Gastroesophageal sphincter (tissue), 4 donors: ENCODE measurements around the gene MLLT6. TPM values are rescaled to one million over a fixed set of nuclear protein-coding genes. Genes with fewer than 3 reads are reported as not detected.

Experiments
- ATAC-seq: fragments of 150-250 bp; one replicate; pipeline ENCODE4 v1.9.1; 2016; ENCODE audit warnings: mild to moderate bottlenecking, moderate library complexity
- H3K27ac ChIP-seq, 4 donors: fragments of 200-600 bp; sonication (generic) in 3 of 4; 1 replicate in 3 of 4; 2 replicates in 1 of 4; pipeline ENCODE4 v1.5.1; 2016 to 2019
- H3K27me3 ChIP-seq: fragments of 200-600 bp; sonication (generic); one replicate; pipeline ENCODE4 v1.5.1; 2019
- H3K36me3 ChIP-seq, 2 donors: fragments of 200-600 bp; sonication (generic); one replicate each; pipeline ENCODE4 v1.5.1; 2019; ENCODE audit warnings: control low read depth in 1 of 2
- H3K4me1 ChIP-seq, 3 donors: fragments of 200-600 bp; sonication (generic); 1 replicate in 2 of 3; 2 replicates in 1 of 3; pipeline ENCODE4 v1.5.1; 2016 to 2019; ENCODE audit warnings: control low read depth in 2 of 3
- H3K4me3 ChIP-seq, 2 donors: fragments of 200-600 bp; sonication (generic); one replicate each; pipeline ENCODE4 v1.5.1; 2019; ENCODE audit warnings: mild to moderate bottlenecking in 1 of 2, moderate library complexity in 1 of 2
- H3K9me3 ChIP-seq, 3 donors: fragments of 200-600 bp; sonication (generic); one replicate each; pipeline ENCODE4 v1.5.1; 2017 to 2019; ENCODE audit warnings: control low read depth in 2 of 3
- EP300 ChIP-seq: sonication (generic); formaldehyde crosslinking; IDR thresholded peaks from one replicate; pipeline ENCODE4 v1.6.1; 2017; ENCODE audit warnings: antibody characterized with exemption, mild to moderate bottlenecking
- POLR2A ChIP-seq, 2 donors: fragments of 450-650 bp; IDR thresholded peaks; one replicate each; pipeline ENCODE4 v1.6.1; 2017; ENCODE audit warnings: antibody characterized with exemption in 2 of 2, mild to moderate bottlenecking in 2 of 2, moderate library complexity in 1 of 2
- POLR2AphosphoS5 ChIP-seq: sonication (generic); formaldehyde crosslinking; IDR thresholded peaks from one replicate; pipeline ENCODE4 v1.6.1; 2017; ENCODE audit warnings: antibody characterized with exemption
- WGBS, 2 donors: methylation state at CpG; one replicate each; pipeline ENCODE4 v1.1.5; 2018; ENCODE audit warnings: low coverage in 1 of 2; 5-methylcytosine and 5-hydroxymethylcytosine counted together
- total RNA-seq, 4 donors: library from RNA; depleted of rRNA; stranded (reverse); fragments of >200 nt; gene quantifications; one replicate each; pipeline ENCODE4 v1.1.0, GENCODE V29; 2016
- TF ChIP-seq, protein P1 (sequence below), 4 experiments: fragments of 200-600 bp in 2 of 4; fragments of 450-650 bp in 2 of 4; sonication (generic) in 1 of 4; IDR thresholded peaks; one replicate each; pipeline ENCODE4 v1.5.1; 2017 to 2019; ENCODE audit warnings: antibody characterized with exemption in 4 of 4, mild to moderate bottlenecking in 2 of 4, moderate library complexity in 2 of 4

MLLT6 gene
- total RNA-seq, 4 donors from 2014 or later: 55.6 to 101 (median 77.9) TPM

DNA sequence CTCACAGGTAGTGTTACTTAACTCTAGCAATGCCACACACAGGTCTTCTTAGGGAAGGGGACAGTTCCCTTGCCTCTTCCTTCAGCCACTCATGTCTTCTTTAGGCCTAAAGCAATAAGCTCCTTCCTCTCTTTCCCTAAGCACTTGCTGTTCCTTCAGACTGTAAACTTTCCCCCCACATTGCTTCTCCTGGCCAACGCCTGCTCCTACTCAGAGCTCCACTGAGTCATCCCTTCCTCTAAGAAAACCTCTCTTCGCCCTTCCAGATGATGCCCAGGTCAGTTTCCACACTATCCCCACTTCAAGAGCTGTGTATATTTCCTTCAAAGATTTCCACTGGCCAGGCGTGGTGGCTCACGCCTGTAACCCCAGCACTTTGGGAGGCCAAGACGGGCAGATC is 17.8 kb upstream of the MLLT6 start:
- H3K36me3 ChIP-seq: no peaks in the 10 kb centered on the region
- H3K4me3 ChIP-seq: no peak overlapping the region
- no peak overlapping the region for H3K27ac ChIP-seq
- H3K27me3 ChIP-seq: no peaks in the 10 kb centered on the region
- WGBS, 2 donors: 76 to 83% methylated on average over 1 to 4 of the region's 5 CpGs
- peaks cover 0 to 4% (median 0%) of the 10 kb centered on the region in 3 donors for H3K4me1 ChIP-seq
- ATAC-seq: no peak
- TF ChIP-seq POLR2A (IDR thresholded peaks at IDR 0.05) (no peak), POLR2AphosphoS5 (no peak), EP300 (no peak)
- TF ChIP-seq, protein P1, sequence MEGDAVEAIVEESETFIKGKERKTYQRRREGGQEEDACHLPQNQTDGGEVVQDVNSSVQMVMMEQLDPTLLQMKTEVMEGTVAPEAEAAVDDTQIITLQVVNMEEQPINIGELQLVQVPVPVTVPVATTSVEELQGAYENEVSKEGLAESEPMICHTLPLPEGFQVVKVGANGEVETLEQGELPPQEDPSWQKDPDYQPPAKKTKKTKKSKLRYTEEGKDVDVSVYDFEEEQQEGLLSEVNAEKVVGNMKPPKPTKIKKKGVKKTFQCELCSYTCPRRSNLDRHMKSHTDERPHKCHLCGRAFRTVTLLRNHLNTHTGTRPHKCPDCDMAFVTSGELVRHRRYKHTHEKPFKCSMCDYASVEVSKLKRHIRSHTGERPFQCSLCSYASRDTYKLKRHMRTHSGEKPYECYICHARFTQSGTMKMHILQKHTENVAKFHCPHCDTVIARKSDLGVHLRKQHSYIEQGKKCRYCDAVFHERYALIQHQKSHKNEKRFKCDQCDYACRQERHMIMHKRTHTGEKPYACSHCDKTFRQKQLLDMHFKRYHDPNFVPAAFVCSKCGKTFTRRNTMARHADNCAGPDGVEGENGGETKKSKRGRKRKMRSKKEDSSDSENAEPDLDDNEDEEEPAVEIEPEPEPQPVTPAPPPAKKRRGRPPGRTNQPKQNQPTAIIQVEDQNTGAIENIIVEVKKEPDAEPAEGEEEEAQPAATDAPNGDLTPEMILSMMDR (IDR thresholded peaks at IDR 0.05): no peak
- H3K9me3 ChIP-seq: no peaks in the 10 kb centered on the region

DNA sequence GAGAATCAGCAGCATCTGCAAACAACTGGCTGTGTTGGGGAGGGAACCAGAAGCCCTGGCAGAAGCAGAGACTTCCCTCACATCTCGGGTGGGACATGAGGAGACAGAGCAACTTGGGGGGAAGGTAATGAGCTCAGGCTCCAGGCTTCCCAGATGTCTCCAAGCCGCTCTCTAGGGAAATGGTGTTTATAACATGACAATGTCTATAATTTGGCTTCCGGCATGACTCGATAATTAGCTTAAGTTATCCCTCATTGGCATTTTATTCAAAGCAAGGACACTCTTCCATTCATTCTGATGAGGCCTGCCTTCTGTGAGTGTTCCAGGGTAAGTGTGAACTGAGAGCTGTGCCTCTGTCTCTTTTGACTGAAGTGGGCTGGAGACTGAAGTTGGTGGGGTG is 14.7 kb upstream of the MLLT6 start:
- no peaks in the 10 kb centered on the region for H3K36me3 ChIP-seq
- no peak for ATAC-seq

DNA sequence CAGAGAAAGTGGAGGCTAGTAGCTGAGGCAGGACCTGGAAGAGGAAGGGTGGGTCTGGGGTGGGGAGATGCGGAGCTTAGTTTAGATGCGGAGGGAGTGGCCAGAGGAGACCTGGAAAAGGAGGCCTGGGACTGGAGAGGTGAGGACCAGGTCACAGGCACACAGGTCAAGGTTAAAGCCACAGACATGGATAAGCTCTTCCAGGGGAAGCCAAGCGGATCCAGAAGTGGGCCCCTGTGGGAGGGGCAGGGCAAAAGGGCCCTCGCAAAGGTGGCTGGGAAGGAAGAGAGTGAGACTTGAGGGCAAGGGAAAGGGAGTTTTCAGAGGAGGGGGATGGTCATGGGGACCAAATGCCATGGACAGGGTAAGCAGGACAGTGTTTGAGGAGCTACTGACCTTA is 13.9 kb upstream of the MLLT6 start:
- TF ChIP-seq POLR2A (IDR thresholded peaks at IDR 0.05) (no peak), POLR2AphosphoS5 (no peak), EP300 (no peak)
- TF ChIP-seq, protein P1 (IDR thresholded peaks at IDR 0.05): no peak
- Histone ChIP-seq H3K36me3 (no peaks in the 10 kb centered on the region), H3K27me3 (no peaks in the 10 kb centered on the region), H3K4me3 (no peak overlapping the region), H3K9me3 (no peaks in the 10 kb centered on the region), H3K27ac (no peak overlapping the region), H3K4me1 (peaks cover 0 to 29% (median 14%) of the 10 kb centered on the region in 3 donors)
- 67 to 87% methylated on average over 1 to 4 of the region's 4 CpGs for WGBS, 2 donors
- no peak for ATAC-seq

More for the DNA sequence above, 14.7 kb upstream of the MLLT6 start:
- TF ChIP-seq POLR2A (IDR thresholded peaks at IDR 0.05): no peak
- TF ChIP-seq EP300: no peak
- TF ChIP-seq, protein P1 (IDR thresholded peaks at IDR 0.05): no peak
- TF ChIP-seq POLR2AphosphoS5: no peak
- Histone ChIP-seq H3K27me3 (no peaks in the 10 kb centered on the region), H3K27ac (no peak overlapping the region), H3K9me3 (no peaks in the 10 kb centered on the region), H3K4me1 (peaks cover 0 to 29% (median 14%) of the 10 kb centered on the region in 3 donors), H3K4me3 (no peak overlapping the region)
- WGBS, 2 donors: 79 to 93% methylated on average over 2 to 3 of the region's 4 CpGs

DNA sequence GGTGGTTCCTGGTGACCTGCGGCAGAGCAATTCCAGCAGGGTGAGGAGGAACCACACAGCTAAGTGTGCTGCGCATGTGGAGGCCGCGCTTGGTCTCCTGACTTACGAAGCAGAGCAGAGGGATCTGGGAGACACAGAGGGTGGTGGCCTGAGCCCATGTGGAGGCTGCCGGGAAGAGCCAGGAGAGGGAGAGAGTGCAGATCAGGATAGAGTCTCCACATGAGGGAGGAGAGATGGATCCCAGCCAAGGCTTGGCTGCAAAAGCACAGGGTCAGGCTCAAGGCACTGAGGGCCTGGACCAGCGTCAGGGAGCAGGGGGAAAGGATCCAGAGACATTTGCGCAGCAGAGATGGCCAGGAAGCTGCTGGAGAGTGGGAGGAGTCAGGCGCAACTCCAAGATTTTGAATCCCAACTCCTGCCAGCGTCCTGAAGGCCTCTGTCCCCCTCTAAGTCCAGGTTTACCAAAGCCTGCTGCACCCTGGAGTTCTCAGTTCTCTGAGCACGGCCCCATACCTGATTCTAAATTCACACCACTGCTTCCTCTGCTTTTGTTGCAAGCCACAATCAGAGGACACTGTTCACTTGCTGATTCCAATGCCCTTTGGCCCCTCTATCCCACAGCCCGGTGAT is 11.3 kb upstream of the MLLT6 start:
- 7 to 12% methylated on average over 4 to 12 of the region's 12 CpGs for WGBS, 2 donors
- Histone ChIP-seq H3K27me3 (no peaks in the 10 kb centered on the region), H3K4me1 (peaks cover 0 to 29% (median 14%) of the 10 kb centered on the region in 3 donors), H3K36me3 (no peaks in the 10 kb centered on the region), H3K9me3 (no peaks in the 10 kb centered on the region), H3K27ac (peak overlapping the region; percentile 47 to 89 (median 82)), H3K4me3 (no peak overlapping the region)
- ATAC-seq: peak; percentile 97
- peak in 1 of 2 donors; percentile 10 for TF ChIP-seq POLR2A (IDR thresholded peaks at IDR 0.05)
- TF ChIP-seq, protein P1 (IDR thresholded peaks at IDR 0.05): peak in 1 of 4 experiments; percentile 20
- no peak for TF ChIP-seq EP300
- peak; percentile 85 for TF ChIP-seq POLR2AphosphoS5
